ENCODE results near the gene TRPV4. TPM values are rescaled to one million over a fixed set of nuclear protein-coding genes. Genes with fewer than 3 reads are reported as not detected.

TRPV4 gene
- total RNA-seq, 6 experiments from 2014 or later = 5.3 to 10.3 (median 6.7) TPM

DNA sequence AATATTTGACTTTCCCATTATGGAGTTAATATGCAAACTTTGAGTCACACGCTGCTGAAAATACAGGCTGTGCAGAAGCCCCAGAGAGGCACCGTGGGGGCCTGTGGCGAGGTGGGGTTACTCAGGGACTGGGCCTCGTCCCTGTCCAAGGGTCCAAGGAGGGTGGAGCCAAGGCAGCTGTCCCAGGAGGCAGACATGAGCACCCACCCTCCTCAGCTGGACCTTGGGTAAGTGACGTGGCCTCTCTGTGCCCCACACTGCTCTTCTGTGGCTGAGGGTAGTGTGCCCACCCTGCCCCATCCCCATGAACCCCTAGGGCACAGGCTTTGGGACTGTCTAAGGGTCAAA, 80.2 kb downstream of the TRPV4 start:
- Histone ChIP-seq H3K27ac (no peak overlapping the region), H3K27me3 (no peaks in the 10 kb centered on the region), H3K9me3 (no peaks in the 10 kb centered on the region), H3K36me3 (no peaks in the 10 kb centered on the region), H3K4me1 (no peaks in the 10 kb centered on the region), H3K4me3 (no peak overlapping the region)
- intact Hi-C loops (cut with DNase I) = no loop called here
- no peak for TF ChIP-seq POLR2A (IDR thresholded peaks at IDR 0.05)
- no peak for TF ChIP-seq CTCF (IDR thresholded peaks at IDR 0.05)
- no peak for ATAC-seq
- no CpG with 5 or more reads among the region's 5 CpGs for WGBS (ENCODE audit: insufficient coverage, low coverage, low lambda C conversion rate, missing lambda C conversion rate)
- peak in 2 of 3 donors; percentile 33 to 36 for DNase-seq

- no peak overlapping the region for H3K4me3 ChIP-seq
- intact Hi-C loops (cut with DNase I) = no loop called here
- no peak for TF ChIP-seq CTCF (IDR thresholded peaks at IDR 0.05)
- no peak for TF ChIP-seq POLR2A (IDR thresholded peaks at IDR 0.05)
- H3K27me3 ChIP-seq = no peaks in the 10 kb centered on the region
- H3K27ac ChIP-seq = no peak overlapping the region
- ATAC-seq = peak in 1 of 4 donors; percentile 33
- no peaks in the 10 kb centered on the region for H3K9me3 ChIP-seq
- no peaks in the 10 kb centered on the region for H3K36me3 ChIP-seq
- 80% methylated on average over 4 of the region's 6 CpGs for WGBS (ENCODE audit: insufficient coverage, low coverage, low lambda C conversion rate, missing lambda C conversion rate)
- peak in 2 of 3 donors; percentile 20 to 26 for DNase-seq
- no peaks in the 10 kb centered on the region for H3K4me1 ChIP-seq
These were observed 80.8 kb downstream of the TRPV4 start for GRCh38 chr12:109752117-109753053.

DNA sequence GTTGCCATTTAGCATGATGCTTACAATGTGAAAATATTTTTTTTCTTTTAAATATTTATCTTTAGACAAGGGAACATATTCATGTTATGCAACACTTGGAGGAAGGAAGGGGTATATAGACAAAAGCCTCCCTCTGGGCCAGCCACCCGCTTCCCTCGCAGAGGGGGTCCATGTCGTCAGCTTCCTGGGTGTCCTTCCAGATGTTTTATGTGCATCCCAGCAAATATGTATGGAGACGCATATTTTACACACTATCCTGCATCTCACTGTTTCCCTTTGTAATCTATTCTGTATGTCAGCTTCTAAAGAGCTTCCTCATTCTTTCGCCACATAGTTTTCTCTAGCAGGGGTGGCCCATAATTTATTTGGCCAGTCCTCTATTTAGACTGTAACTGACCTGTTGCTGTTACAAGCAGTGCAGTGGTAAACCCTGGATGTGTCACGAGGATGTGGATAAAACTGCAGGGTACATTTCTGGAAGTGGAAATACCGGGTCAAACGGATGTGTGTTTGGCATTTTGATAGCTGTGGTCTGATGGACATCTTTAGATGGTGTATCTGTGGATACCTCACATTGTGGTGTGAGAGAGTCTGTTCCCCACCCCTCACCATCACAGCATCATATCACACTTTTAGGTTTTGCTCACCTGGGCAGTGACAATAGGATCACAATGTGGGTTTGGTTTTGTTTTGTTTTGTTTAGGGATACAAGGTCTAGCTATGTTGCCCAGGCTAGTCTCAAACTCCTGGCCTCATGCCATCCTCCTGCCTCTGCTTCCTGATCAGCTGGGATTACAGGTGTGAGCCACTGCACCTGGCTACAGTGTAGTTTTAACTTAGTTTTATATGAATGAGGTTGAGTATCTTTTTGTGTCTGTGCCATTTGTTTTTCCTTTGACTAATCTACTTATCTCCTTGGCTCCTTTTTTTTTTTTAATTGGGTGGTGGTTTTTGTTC, 87.9 kb downstream of the TRPV4 start:
- TF ChIP-seq POLR2A (IDR thresholded peaks at IDR 0.05) (no peak), CTCF (IDR thresholded peaks at IDR 0.05) (no peak)
- DNase-seq = peak in 2 of 3 donors; percentile 10 to 36
- H3K4me1 ChIP-seq = peaks cover 0 to 10% (median 5%) of the 10 kb centered on the region in 4 donors
- WGBS (ENCODE audit: insufficient coverage, low coverage, low lambda C conversion rate, missing lambda C conversion rate) = 60% methylated on average over 8 of the region's 8 CpGs
- no peak overlapping the region for H3K27ac ChIP-seq
- no peaks in the 10 kb centered on the region for H3K9me3 ChIP-seq
- H3K36me3 ChIP-seq = no peaks in the 10 kb centered on the region
- intact Hi-C loops (cut with DNase I) = no loop called here
- ATAC-seq = no peak
- H3K4me3 ChIP-seq = no peak overlapping the region
- H3K27me3 ChIP-seq = no peaks in the 10 kb centered on the region

- intact Hi-C loops (cut with DNase I) = no loop called here
- Histone ChIP-seq H3K4me3 (no peak overlapping the region), H3K9me3 (no peaks in the 10 kb centered on the region), H3K27ac (no peak overlapping the region), H3K27me3 (no peaks in the 10 kb centered on the region), H3K4me1 (peaks cover 0 to 11% (median 5%) of the 10 kb centered on the region in 4 donors), H3K36me3 (no peaks in the 10 kb centered on the region)
- TF ChIP-seq POLR2A (IDR thresholded peaks at IDR 0.05) (no peak), CTCF (IDR thresholded peaks at IDR 0.05) (no peak)
- no peak for ATAC-seq
- DNase-seq = peak in 2 of 3 donors; percentile 39 to 45
- 80% methylated on average over 2 of the region's 14 CpGs for WGBS (ENCODE audit: insufficient coverage, low coverage, low lambda C conversion rate, missing lambda C conversion rate)
These were observed 89.2 kb downstream of the TRPV4 start for GRCh38 chr12:109744026-109744425.
